Left colon (tissue), 2 donors: ENCODE measurements around the gene SERTAD2. TPM values are rescaled to one million over a fixed set of nuclear protein-coding genes. Genes with fewer than 3 reads are reported as not detected.

Source experiments
- total RNA-seq, 2 donors: library from RNA; stranded (reverse); fragmentation: NEBNext Ultra II Directional; extraction: Animal tissue kit (Norgen Biotek cat#: 25700); gene quantifications; one replicate each; pipeline ENCODE4 v1.2.1, GENCODE V29; 2021
- donor health status: DM: no; HTN: no; CAD: no.
- donor health status: DM: yes; HTN: yes; CAD: no.

SERTAD2 gene
- total RNA-seq, 2 donors from 2014 or later: 16.0 to 20.5 TPM

Other genes with a start within 250 kb of the SERTAD2 start
- 10 to 100 TPM; 43.6 to 45.5 TPM for gene LGALSL, start 199.8 kb downstream of the SERTAD2 start, total RNA-seq
- 10 to 100 TPM; 57.9 to 59.7 TPM for gene AFTPH, start 129.6 kb downstream of the SERTAD2 start, total RNA-seq